ENCODE results near the gene MINDY3.

MINDY3 gene

DNA sequence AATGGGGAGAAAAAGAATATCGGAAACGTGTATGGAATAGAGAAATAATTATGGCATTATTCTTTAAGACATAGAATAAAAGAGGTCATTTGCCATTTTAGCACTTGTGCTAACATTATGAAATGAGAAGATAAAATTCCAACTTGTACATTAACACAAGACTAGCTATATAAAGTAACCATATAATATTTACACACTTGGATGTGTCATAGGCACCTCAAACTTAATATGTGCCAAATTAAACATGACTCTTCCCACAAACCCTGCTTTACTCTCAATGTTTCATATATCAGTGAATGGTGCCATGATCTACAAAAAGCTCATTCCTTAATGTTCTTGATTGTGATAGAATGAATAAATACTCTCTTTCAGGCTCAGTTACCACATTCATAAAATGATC is 4.1 kb upstream of the MINDY3 start:
- H3K36me3 ChIP-seq (ENCODE audit: insufficient read depth, low read length), result peaks cover 3% of the 10 kb centered on the region; the same call in 1 of the 2 replicates
- no peak overlapping the region for H3K9ac ChIP-seq (ENCODE audit: low read depth, low read length)
- H3K27me3 ChIP-seq (ENCODE audit: insufficient read depth, low read length, poor library complexity), result peaks cover 3% of the 10 kb centered on the region
- ATAC-seq (ENCODE audit: insufficient read depth, low read depth) (no peak), DNase-seq (no peak)
- H3K9me3 ChIP-seq (ENCODE audit: insufficient read depth, low read length, severe bottlenecking), result no peaks in the 10 kb centered on the region
- H3K4me2 ChIP-seq (ENCODE audit: insufficient read depth, low read length), result no peak overlapping the region
- TF ChIP-seq, protein P1, sequence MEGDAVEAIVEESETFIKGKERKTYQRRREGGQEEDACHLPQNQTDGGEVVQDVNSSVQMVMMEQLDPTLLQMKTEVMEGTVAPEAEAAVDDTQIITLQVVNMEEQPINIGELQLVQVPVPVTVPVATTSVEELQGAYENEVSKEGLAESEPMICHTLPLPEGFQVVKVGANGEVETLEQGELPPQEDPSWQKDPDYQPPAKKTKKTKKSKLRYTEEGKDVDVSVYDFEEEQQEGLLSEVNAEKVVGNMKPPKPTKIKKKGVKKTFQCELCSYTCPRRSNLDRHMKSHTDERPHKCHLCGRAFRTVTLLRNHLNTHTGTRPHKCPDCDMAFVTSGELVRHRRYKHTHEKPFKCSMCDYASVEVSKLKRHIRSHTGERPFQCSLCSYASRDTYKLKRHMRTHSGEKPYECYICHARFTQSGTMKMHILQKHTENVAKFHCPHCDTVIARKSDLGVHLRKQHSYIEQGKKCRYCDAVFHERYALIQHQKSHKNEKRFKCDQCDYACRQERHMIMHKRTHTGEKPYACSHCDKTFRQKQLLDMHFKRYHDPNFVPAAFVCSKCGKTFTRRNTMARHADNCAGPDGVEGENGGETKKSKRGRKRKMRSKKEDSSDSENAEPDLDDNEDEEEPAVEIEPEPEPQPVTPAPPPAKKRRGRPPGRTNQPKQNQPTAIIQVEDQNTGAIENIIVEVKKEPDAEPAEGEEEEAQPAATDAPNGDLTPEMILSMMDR (IDR thresholded peaks at IDR 0.05; ENCODE audit: borderline replicate concordance, extremely low read depth, low read length, poor library complexity, severe bottlenecking), result no peak
- TF ChIP-seq EZH2 (IDR thresholded peaks at IDR 0.05; ENCODE audit: borderline replicate concordance, low read depth, low read length, severe bottlenecking), result no peak
- H3K4me1 ChIP-seq (ENCODE audit: insufficient read depth, low read length), result peaks cover 14% of the 10 kb centered on the region
- no peaks in the 10 kb centered on the region for H4K20me1 ChIP-seq (ENCODE audit: insufficient read depth, low read length)
- no peak overlapping the region for H2AFZ ChIP-seq (ENCODE audit: low read depth, low read length)
- no peak overlapping the region for H3K4me3 ChIP-seq (ENCODE audit: low read depth in 1 of 2, low read length in 2 of 2)
- H3K79me2 ChIP-seq (ENCODE audit: insufficient read depth, low read length), result peaks cover 15% of the 10 kb centered on the region
- no peak overlapping the region for H3K27ac ChIP-seq (ENCODE audit: low read length)

DNA sequence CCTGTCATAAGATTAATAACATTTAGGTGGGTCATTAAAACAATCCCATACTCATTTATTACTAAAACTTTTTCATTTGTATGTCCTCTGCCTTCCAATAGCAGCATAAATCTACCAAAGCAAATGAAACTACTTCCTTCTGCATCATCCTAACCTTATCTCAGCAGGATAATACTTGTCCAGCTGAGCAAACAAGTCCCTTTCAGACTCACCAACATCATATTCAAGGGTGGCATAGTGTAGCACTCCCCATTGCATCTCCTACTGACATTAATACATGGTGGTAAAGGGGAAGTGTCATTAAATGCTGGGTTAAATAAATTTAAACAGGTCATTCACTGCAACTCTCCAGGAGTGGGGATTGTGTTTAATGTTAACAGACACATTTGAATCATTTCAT is 3.4 kb upstream of the MINDY3 start:
- peaks cover 22% of the 10 kb centered on the region for H3K79me2 ChIP-seq (ENCODE audit: insufficient read depth, low read length)
- H4K20me1 ChIP-seq (ENCODE audit: insufficient read depth, low read length), result no peaks in the 10 kb centered on the region
- peaks cover 3% of the 10 kb centered on the region; the same call in 1 of the 2 replicates for H3K36me3 ChIP-seq (ENCODE audit: insufficient read depth, low read length)
- no peak for TF ChIP-seq EZH2 (IDR thresholded peaks at IDR 0.05; ENCODE audit: borderline replicate concordance, low read depth, low read length, severe bottlenecking)
- TF ChIP-seq, protein P1 (IDR thresholded peaks at IDR 0.05; ENCODE audit: borderline replicate concordance, extremely low read depth, low read length, poor library complexity, severe bottlenecking), result no peak
- no peaks in the 10 kb centered on the region for H3K9me3 ChIP-seq (ENCODE audit: insufficient read depth, low read length, severe bottlenecking)
- H3K27me3 ChIP-seq (ENCODE audit: insufficient read depth, low read length, poor library complexity), result peaks cover 3% of the 10 kb centered on the region
- no peak overlapping the region for H2AFZ ChIP-seq (ENCODE audit: low read depth, low read length)
- ATAC-seq (ENCODE audit: insufficient read depth, low read depth) (no peak), DNase-seq (no peak)
- no peak overlapping the region for H3K4me2 ChIP-seq (ENCODE audit: insufficient read depth, low read length)
- H3K4me3 ChIP-seq (ENCODE audit: low read depth in 1 of 2, low read length in 2 of 2), result no peak overlapping the region
- H3K9ac ChIP-seq (ENCODE audit: low read depth, low read length), result no peak overlapping the region
- H3K4me1 ChIP-seq (ENCODE audit: insufficient read depth, low read length), result peaks cover 21% of the 10 kb centered on the region
- H3K27ac ChIP-seq (ENCODE audit: low read length), result no peak overlapping the region

DNA sequence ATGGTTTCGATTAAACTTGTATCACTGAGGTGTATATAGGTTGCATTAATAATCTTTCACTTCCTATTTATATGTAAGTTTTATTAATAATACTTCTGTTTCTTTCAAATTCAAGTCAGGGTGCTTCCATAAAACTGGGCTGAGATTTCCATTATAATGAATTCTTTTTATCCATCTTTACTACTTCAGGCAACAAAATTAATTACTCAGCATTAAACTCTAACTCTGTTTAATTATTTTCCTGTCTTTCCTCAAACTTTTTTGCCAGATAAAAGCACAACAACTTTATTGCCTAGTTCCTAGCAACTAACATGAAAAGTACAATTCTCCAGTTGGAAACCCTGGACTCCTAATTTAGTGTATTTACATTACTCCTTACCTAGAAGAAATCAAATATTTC is 3.0 kb upstream of the MINDY3 start:
- H2AFZ ChIP-seq (ENCODE audit: low read depth, low read length), result no peak overlapping the region
- peaks cover 3% of the 10 kb centered on the region; the same call in 1 of the 2 replicates for H3K36me3 ChIP-seq (ENCODE audit: insufficient read depth, low read length)
- peaks cover 26% of the 10 kb centered on the region for H3K79me2 ChIP-seq (ENCODE audit: insufficient read depth, low read length)
- ATAC-seq (ENCODE audit: insufficient read depth, low read depth) (no peak), DNase-seq (no peak)
- no peak overlapping the region for H3K4me3 ChIP-seq (ENCODE audit: low read depth in 1 of 2, low read length in 2 of 2)
- TF ChIP-seq, protein P1 (IDR thresholded peaks at IDR 0.05; ENCODE audit: borderline replicate concordance, extremely low read depth, low read length, poor library complexity, severe bottlenecking), result no peak
- TF ChIP-seq EZH2 (IDR thresholded peaks at IDR 0.05; ENCODE audit: borderline replicate concordance, low read depth, low read length, severe bottlenecking), result no peak
- H3K9ac ChIP-seq (ENCODE audit: low read depth, low read length), result no peak overlapping the region
- H3K27me3 ChIP-seq (ENCODE audit: insufficient read depth, low read length, poor library complexity), result peaks cover 3% of the 10 kb centered on the region
- H4K20me1 ChIP-seq (ENCODE audit: insufficient read depth, low read length), result no peaks in the 10 kb centered on the region
- no peak overlapping the region for H3K27ac ChIP-seq (ENCODE audit: low read length)
- H3K4me1 ChIP-seq (ENCODE audit: insufficient read depth, low read length), result peaks cover 25% of the 10 kb centered on the region
- H3K4me2 ChIP-seq (ENCODE audit: insufficient read depth, low read length), result no peak overlapping the region
- H3K9me3 ChIP-seq (ENCODE audit: insufficient read depth, low read length, severe bottlenecking), result no peaks in the 10 kb centered on the region
